Suppressor macrophage treated with lipopolysaccharide for 1 hour (primary cell): Measurements from ENCODE around the gene ATP6AP1.
A peak's percentile ranks its signal among the peaks of the same experiment; 100 is the strongest.

Experiments
- DNase-seq, 3 donors: peaks; one replicate each; pipeline ENCODE4 v3.0.0-alpha.2; 2020 to 2022

The ATP6AP1 gene

DNA sequence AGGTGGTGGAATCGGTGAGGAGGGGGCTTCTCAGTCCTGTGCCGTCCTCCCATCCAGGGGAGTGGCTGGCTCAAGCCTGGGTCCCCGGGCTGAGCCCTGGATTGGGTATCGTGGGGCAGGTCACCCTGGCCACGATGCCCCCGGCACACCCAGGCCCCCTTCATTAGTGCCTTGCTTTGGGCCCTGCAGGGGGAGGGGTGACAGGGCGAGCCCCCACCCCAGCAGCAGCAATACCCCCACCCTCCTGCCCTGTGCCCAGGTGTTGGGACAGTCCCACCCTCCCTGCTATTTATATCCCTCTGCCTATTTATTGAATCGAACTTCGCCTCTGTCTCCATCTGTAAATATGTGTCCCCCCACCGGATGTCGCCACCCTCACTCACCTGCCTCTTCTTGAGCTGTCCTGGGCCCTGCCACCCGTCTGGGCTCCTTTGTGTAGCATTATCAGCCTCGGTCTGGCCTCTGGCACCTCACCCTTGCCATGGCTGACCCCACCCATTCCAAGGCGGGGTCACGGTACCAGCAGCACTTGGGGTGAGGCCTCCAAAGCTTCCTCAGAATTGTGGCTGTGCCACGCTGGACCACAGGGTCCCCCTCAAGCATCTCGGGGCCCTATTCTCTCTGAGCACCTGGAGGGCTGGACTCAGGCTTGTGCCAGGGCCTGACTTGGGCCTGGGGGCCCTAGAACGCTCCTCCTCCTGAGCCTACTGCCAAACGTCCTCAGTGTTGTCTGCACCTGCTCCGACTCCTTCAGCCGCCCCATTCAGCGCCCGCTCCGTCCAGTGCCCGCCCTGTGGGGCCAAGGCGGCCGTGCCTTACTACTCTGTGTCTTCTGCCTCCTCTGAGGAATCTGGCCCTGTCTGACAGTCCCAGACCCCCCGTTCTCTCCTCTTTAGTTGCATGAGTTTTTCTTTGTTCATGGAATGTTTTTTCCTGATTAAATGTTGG is 44.5 kb downstream of the ATP6AP1 start:
- DNase-seq: no peak

DNA sequence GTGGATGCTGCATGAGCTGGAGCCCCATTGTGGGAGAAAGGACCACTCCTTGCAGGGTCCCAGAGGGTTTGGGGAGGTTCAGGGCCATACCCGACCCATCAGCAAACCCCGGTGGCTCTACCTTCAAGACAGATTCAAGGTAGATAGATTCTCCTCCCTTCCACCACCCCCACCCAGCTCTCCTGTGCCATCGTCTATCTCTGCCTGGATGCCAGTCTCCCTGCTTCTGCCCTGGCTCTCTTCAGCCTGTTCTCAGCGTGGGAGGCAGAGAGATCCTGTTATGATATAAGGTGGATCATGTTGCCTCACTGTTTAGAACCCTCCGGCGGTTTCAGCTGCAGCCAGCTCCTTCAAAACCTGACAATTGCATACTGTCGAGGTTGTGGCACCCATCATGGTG is 45.2 kb downstream of the ATP6AP1 start:
- DNase-seq: no peak

DNA sequence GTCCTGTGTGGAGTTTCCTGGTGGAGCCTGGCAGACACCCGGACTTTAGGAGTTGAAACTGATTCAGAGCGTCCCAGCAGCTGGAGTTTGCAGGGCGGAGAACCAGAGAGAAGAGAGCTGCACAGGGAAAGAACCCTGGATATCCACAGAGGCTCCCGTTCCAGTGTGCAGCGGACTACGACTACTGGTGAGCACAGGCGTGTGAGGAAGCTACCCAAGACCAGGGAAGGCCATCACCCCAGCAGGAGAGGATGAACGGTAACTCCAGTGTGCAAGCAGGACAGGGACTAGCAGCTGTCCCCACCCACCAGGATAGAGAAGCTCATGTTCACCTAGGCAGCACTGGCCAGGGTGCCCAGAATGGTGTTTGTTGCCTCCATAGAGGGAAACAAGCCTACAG is 48.3 kb downstream of the ATP6AP1 start:
- no peak for DNase-seq

DNA sequence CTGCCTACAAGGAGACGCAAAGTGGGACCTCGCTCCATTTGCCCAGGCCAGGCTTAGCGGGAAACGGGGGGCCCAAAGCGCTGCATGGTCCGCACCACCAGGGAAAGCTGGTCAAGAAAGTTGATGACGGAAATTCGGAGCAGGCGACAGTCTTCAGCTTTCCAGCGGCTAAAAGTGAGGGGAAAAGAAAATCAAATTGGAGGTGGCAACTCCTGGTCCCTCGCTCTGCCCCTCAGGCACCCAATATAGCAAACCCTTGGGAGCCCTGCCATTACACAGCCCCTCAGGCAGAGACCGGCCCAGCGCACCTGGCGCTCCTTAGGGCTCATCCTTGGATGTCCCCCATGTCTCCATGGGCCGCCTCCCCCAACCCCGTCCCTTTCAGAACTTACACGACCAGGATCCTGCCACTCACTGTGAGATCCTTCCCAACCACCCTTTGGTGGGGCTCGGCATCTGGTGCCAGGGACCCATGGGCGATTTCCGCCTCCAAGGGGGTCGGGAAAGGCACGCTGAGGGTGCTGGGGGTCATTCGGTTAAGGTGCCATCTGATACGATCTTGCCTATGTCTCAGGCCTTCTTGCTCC is 49.5 kb downstream of the ATP6AP1 start:
- no peak for DNase-seq

DNA sequence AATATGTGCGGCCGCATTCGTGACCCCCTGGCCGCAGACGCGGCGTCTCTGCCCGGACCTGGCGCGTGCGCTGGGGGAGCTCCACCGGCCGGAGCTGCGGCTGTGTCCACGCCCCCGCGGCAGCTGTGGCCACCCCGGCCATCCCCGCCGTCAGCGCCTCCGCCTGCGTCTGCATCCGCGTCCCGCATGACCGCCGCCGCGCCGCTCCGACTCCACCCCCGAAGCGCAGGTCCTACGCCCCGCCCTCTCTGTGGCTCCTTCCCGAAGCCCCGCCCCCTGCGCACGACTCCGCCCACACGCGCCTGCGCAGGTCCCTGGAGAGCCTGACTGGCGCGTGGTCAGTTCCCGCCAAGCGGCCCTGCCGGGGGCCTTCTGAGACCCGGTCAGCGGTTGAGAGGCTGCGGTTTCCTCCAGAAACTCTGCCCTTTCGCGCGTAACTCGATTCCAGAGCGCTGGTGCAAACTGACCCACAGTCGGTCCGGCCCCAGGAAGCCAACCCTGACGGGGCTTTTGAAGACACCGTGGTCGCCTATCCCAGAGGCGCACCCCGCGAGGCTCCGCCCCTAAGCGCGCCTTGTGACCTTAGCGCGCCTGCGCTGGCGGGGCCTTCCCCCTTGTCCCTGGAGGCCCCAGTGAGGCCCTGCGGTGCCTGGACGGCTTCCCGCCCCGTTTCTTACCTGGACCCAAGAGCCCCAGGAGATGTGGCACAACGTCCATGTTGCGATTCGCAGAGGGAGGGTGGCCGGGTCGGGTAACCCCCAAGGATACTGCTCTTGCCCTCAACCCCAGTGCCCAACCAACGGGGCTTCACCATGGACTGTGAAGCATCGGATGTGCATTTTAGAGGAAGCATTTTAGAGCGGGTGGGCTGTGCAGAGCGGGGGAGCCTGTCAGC is 50.5 kb downstream of the ATP6AP1 start, which contains the start of gene LAGE3:
TSS of gene LAGE3 (minus strand) at position 554 of the 895 bp plus-strand sequence. CDS start at position 188, 366 bp downstream.
- DNase-seq: peak; percentile 94 to 97 (median 96)

DNA sequence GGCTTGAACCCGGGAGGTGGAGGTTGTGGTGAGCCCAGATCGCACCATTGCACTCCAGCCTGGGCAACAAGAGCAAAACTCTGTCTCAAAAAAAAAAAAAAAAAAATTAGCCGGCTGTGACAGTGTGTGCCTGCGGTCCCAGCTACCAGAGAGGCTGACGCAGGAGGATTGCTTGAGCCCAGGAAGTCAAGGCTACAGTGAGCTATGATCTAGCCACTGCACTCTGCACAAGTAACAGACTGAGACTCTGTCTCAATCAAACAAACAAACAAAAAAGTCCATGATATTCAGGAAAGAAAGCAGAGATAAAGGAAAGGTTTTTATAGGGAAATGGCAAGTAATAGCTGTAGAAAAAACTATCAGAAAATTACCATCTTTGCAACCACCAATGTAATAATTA is 52.7 kb downstream of the ATP6AP1 start:
- DNase-seq: no peak

DNA sequence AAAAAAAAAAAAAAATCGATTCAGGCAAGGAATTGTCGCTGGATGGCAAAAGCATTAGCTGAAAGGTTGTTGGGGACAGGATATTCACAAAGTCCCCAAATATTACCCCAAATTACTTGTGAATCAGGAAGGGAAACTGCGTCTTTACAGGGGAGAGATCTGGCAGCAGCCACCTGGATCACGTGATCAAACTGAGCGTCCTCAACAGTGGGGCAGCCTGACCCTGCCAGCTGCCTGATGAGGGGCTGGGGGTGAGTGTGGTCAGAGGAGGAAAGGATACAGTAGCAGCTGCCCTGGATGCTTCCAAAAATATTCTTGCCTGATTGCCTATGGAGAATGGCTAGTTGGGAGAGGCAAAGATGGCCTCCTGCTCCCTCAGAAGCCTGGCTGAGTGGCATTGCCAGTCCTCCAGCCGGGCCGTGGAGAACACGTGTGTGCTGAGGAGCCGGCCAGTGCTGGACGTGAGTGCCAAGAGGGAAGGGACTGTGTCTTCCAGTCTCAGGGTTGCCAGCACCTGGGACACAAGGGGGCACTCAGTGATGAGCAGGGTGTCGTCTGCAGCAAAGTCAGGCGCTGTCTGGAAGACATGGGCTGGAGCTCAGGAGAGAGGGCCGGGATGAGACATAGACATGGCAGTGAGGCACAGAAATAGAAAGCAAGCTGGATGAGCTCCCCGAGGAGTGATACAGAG is 53.6 kb downstream of the ATP6AP1 start:
- no peak for DNase-seq

DNA sequence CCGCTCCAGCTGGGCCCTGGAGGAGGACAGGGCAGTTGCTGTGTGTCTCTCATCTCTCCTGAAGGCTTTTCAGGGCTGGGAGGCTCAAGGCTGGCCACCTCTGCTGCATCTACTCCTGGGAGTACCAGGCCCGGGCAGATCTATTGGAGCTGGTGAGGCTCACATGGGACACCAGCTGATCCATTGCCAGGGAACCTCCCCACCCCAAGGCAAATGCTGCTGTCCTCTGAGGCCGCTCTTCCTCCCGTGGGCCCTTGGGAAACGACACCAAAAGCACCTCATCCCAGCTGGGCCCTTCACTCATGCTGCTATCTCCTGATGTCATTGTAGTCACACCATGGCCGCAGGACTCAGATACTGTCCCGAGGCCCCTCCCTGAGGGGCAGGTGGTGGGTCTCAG is 54.3 kb downstream of the ATP6AP1 start:
- DNase-seq: no peak

DNA sequence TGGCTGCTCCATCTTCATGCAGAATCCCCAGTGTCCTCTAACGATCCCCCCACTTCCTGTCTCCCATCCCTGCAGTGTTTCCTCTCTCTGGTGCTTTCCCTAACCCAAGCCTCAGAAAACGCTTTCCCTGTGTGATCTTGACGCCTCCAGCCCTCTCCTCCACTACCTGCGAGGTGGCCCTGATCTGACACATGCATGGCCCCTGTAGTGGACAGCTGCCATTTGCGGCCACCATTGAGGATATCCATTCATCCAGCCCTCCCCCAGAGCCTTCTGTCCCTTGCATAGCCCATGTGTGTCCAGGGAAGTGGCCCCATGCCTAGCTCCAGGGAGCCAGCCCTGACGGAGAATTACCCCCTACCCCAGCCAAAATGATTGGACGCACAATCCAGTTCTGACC is 54.8 kb downstream of the ATP6AP1 start:
- DNase-seq: no peak

DNA sequence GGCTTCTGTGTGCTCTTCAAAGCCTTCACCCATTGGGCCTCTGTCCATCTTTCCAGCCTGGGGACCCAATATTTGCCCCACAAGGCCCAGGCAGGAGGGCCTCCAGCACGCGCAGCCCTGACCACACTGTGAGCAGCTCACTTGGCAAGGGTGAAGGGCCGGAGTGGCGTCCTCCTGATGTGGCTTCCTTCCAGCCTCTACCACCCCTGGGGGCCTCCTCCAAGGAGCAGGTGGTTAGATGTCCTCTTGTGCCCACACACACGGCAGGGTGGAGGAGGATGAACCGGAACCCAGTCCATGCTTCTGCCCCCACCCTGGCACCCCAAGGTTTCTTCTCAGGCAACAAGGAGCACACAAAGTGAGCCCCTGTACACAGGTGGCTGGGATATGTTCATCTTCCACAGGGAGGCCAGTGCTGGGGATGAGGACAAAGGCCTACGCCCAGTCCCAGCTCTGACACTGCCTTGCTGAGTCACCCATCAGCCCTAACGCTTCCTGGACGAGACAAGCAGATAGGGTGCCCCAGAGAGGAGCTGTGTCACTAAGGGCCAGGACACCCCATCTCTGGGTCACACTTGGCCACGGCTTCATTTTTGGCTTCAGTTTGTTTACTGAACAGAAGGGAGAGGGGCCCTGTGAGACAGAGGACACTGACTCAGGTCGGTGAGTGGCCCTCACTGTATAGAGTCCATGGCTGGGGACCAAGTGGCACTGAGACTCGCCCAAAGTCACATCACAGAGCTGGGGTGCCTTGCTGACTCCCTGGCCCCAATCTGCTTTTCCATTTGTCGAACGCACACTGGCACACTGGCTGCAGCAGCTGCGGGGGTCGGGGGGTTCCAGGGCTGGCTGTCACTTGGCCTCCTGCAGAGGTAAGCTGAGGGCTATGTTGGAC is 56.0 kb downstream of the ATP6AP1 start:
- peak; percentile 46 to 49 (median 49) for DNase-seq

DNA sequence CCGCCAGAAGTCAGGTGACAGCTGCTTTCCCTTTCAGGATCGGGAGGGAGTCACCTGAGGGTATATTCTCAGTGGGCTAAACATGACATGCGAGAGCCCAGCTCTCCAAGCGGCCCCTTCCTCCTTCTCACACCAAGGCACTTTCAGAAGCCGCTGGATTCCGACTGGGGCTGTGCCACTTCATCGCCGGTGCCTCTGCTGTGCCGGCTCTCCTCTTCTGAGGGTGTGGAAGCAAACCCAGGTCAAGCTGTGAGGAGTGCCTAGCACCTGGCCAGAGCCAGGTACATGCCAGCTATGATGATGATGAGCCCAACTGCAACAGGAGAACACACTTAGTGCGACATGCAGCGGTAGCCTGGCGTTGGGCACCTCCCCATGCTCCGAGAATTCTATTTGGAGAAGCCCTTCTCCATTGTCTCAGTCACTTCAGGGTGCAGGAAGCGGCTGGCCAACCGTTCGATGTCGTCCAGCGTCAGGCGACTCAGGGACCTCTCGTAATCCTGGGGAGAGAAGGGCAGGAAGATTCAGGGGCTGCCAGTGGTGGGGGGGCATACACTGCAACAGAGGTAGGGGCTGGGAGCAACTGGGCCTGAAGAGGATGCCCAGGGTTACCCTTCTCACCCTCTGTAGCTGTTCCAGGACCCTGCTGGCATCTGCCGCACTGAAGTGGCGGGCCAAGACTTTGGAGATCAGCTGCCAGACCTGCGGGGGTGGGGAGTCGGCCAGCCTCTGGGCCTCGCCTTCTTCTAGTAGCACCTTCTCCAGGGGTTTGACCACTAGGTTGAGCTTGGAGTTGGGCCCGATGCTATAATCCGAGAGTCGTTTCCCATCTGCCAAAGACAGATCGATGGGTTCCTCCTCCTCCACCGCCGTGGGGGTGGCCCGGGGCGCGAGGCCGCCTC is 56.9 kb downstream of the ATP6AP1 start:
- DNase-seq: no peak

DNA sequence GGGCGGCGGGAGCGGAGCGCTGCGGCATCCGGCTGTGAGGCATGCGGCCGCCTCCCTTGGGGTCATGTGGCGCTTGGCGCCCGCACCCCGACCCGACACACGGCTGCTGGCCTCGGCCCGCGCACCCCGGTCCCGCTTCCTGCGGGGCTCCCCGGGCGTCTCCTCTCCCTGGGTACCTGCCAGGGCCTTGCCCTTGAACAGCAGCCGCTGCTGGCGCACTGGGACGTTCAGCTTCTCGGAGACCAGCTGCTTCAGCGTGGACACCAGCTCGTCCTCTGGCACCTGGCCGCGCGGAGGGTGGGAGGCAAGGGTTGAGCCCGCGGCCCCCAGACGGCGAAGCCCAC is 57.5 kb downstream of the ATP6AP1 start:
- DNase-seq: peak in 2 of 3 donors; percentile 30 to 43
